Sigmoid colon (tissue), 7 donors: ENCODE measurements around the gene C16orf96. TPM values are rescaled to one million over a fixed set of nuclear protein-coding genes. Genes with fewer than 3 reads are reported as not detected.

ENCODE experiments used
- DNase-seq: peaks from one replicate; pipeline ENCODE4 v3.0.0-alpha.2; 2019
- H3K27ac ChIP-seq, 4 donors: fragments of 200-600 bp; sonication (generic); one replicate each; pipeline ENCODE4 v1.5.1; 2016 to 2019; ENCODE audit warnings: mild to moderate bottlenecking in 1 of 4
- H3K27me3 ChIP-seq, 3 donors: fragments of 200-600 bp; sonication (generic); one replicate each; pipeline ENCODE4 v1.5.1; 2019; ENCODE audit warnings: mild to moderate bottlenecking in 1 of 3
- H3K36me3 ChIP-seq, 4 donors: fragments of 200-600 bp; sonication (generic); one replicate each; pipeline ENCODE4 v1.5.1; 2016 to 2019
- H3K4me1 ChIP-seq, 4 donors: fragments of 200-600 bp; sonication (generic); one replicate each; pipeline ENCODE4 v1.5.1; 2017 to 2019
- H3K4me3 ChIP-seq, 4 donors: fragments of 200-600 bp; sonication (generic); one replicate each; pipeline ENCODE4 v1.5.1; 2017 to 2019; ENCODE audit warnings: mild to moderate bottlenecking in 2 of 4, moderate library complexity in 1 of 4
- H3K9me3 ChIP-seq, 4 donors: fragments of 200-600 bp in 3 of 4; sonication (generic) in 3 of 4; one replicate each; pipeline versions ENCODE4 v1.5.1 to v1.6.1; 2013 to 2019
- EP300 ChIP-seq, 4 donors: sonication (generic); formaldehyde crosslinking; IDR thresholded peaks; one replicate each; pipeline ENCODE4 v1.6.1; 2017; ENCODE audit warnings: antibody characterized with exemption in 4 of 4
- POLR2A ChIP-seq, 2 donors: fragments of 450-650 bp; IDR thresholded peaks; one replicate each; pipeline ENCODE4 v1.6.1; 2016; ENCODE audit warnings: antibody characterized with exemption in 2 of 2, mild to moderate bottlenecking in 2 of 2, moderate library complexity in 2 of 2
- POLR2AphosphoS5 ChIP-seq, 4 donors: sonication (generic); formaldehyde crosslinking; IDR thresholded peaks; one replicate each; pipeline ENCODE4 v1.6.1; 2017; ENCODE audit warnings: antibody characterized with exemption in 4 of 4
- WGBS, 2 donors: extraction: QIAGEN DNeasy Blood & Tissue Kit; methylation state at CpG; one replicate each; pipeline ENCODE4 v1.1.7; 2013; 5-methylcytosine and 5-hydroxymethylcytosine counted together
- intact Hi-C: fragments of 100-400 bp; cut with DNase I; formaldehyde crosslinking; loops from one replicate; pipeline ENCODE4 v1.15.1; 2023
- polyA plus RNA-seq, 3 donors: library from polyadenylated mRNA; stranded (reverse); fragments of 200-250 nt; gene quantifications; one replicate each; pipeline ENCODE4 v1.2.3, GENCODE V29; 2013
- small RNA-seq, 3 donors: library from RNA; depleted of rRNA; stranded (forward); fragments of <200 nt; gene quantifications; one replicate each; pipeline ENCODE3, GENCODE V24; 2016
- total RNA-seq, 4 donors: library from RNA; depleted of rRNA; stranded (reverse); fragments of >200 nt; gene quantifications; one replicate each; pipeline ENCODE4 v1.1.0, GENCODE V29; 2016
- TF ChIP-seq, protein P1 (sequence below), 4 experiments: fragments of 450-650 bp in 3 of 4; fragments of 200-600 bp in 1 of 4; IDR thresholded peaks; one replicate each; pipeline ENCODE4 v1.5.1; 2016 to 2019; ENCODE audit warnings: antibody characterized with exemption in 4 of 4, mild to moderate bottlenecking in 3 of 4, moderate library complexity in 2 of 4
- donor health status: healthy with polysubstance abuse.
- donor health status: Bipolar disorder and iron deficiency.
- donor health status: healthy.

C16orf96 gene
- total and polyA plus RNA-seq, 7 donors: under 0.01 to 0.16 (median 0.09) TPM; not detected in 4

DNA sequence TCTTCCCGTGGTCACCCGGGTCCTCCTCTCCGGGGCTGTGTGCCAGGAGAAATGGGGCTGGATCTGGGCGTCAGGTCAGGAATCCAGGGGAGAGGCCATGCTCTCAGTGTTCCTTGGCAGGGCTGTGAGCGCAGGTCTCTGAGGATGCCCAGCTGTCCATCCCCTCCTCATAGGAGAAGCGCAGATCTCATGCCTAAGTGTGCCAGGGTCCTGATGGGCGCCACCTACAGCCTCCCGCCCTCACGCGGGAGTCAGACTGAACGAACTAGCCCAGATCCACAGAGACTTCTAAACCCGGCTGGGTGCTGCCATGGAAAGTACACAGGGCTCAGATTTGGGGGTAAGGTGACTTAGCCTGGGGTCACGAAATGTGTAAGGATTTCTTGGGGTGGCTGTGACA is 92.8 kb downstream of the C16orf96 start:
- no peak for DNase-seq
- WGBS, 2 donors: 96% methylated on average over 13 of the region's 13 CpGs

DNA sequence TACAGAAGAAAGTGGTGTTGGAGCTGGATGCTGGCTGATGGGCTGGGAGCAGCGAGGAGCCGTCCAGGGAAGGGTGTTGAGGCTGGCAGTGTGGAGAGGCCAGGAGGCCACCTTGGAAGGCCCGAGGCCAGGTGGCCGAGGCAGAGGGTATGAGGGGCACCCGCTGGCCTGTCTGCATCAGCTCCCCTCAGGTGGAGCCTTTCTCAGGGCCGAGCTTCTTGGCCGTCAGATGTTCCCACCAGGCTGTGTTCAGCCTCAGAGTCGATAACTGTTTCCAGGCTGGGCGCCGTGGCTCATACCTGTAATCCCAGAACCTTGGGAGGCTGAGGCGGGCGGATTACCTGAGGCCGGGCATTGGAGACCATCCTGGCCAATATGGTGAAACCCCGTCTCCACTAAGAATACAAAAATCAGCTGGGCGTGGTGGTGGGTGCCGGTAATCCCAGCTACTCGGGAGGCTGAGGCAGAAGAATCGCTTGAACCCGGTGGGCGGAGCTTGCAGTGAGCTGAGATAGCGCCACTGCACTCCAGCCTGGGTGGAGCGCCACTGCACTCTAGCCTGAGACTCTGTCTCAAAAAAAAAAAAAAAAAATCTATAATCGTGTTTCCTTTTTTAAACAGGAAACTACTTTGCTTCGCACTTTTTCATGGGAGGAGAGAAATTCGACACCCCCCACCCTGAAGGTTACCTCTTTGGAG is 93.8 kb downstream of the C16orf96 start:
- H3K27me3 ChIP-seq: no peaks in the 10 kb centered on the region
- TF ChIP-seq, protein P1, sequence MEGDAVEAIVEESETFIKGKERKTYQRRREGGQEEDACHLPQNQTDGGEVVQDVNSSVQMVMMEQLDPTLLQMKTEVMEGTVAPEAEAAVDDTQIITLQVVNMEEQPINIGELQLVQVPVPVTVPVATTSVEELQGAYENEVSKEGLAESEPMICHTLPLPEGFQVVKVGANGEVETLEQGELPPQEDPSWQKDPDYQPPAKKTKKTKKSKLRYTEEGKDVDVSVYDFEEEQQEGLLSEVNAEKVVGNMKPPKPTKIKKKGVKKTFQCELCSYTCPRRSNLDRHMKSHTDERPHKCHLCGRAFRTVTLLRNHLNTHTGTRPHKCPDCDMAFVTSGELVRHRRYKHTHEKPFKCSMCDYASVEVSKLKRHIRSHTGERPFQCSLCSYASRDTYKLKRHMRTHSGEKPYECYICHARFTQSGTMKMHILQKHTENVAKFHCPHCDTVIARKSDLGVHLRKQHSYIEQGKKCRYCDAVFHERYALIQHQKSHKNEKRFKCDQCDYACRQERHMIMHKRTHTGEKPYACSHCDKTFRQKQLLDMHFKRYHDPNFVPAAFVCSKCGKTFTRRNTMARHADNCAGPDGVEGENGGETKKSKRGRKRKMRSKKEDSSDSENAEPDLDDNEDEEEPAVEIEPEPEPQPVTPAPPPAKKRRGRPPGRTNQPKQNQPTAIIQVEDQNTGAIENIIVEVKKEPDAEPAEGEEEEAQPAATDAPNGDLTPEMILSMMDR (IDR thresholded peaks at IDR 0.05): no peak
- TF ChIP-seq EP300 (IDR thresholded peaks at IDR 0.05): no peak
- no peak for TF ChIP-seq POLR2AphosphoS5 (IDR thresholded peaks at IDR 0.05)
- TF ChIP-seq POLR2A (IDR thresholded peaks at IDR 0.05): no peak
- intact Hi-C loops: no loop called here
- no peak overlapping the region for H3K27ac ChIP-seq
- peaks cover 10 to 65% (median 28%) of the 10 kb centered on the region in 4 donors for H3K36me3 ChIP-seq
- no peaks in the 10 kb centered on the region for H3K4me1 ChIP-seq
- H3K4me3 ChIP-seq: no peak overlapping the region
- WGBS, 2 donors: 90 to 92% methylated on average over 25 of the region's 25 CpGs
- no peaks in the 10 kb centered on the region for H3K9me3 ChIP-seq
- DNase-seq: no peak

More for the DNA sequence above, 92.8 kb downstream of the C16orf96 start:
- Histone ChIP-seq H3K4me3 (no peak overlapping the region), H3K9me3 (no peaks in the 10 kb centered on the region), H3K27me3 (no peaks in the 10 kb centered on the region), H3K4me1 (no peaks in the 10 kb centered on the region), H3K36me3 (peaks cover 10 to 56% (median 25%) of the 10 kb centered on the region in 4 donors), H3K27ac (no peak overlapping the region)
- TF ChIP-seq POLR2AphosphoS5 (IDR thresholded peaks at IDR 0.05) (no peak), EP300 (IDR thresholded peaks at IDR 0.05) (no peak), POLR2A (IDR thresholded peaks at IDR 0.05) (no peak)
- TF ChIP-seq, protein P1 (IDR thresholded peaks at IDR 0.05): no peak
- intact Hi-C loops: no loop called here

Small RNAs within 50 kb of the gene (small RNA-seq; reads per million reads assigned to genes)
- gene RN7SL850P: 0 reads per million in 3 donors

Other genes with a start within 250 kb of the C16orf96 start
- 10 to 100 TPM in 1 of 4 donors, 1 to 10 TPM in 3; 5.4 to 11.9 (median 5.7) TPM for gene GLIS2, start 240.3 kb upstream of the C16orf96 start, total RNA-seq
- 1 to 10 TPM in 2 of 3 donors, under 1 TPM in 1; 0.69 to 4.0 (median 1.8) TPM for gene GLIS2, start 240.3 kb upstream of the C16orf96 start, polyA plus RNA-seq
- gene PAM16, start 205.0 kb upstream of the C16orf96 start, total RNA-seq: 10 to 100 TPM; 36.7 to 52.7 (median 43.6) TPM
- 10 to 100 TPM; 36.0 to 57.0 (median 49.0) TPM for gene PAM16, start 205.0 kb upstream of the C16orf96 start, polyA plus RNA-seq
- gene VASN, start 184.5 kb upstream of the C16orf96 start, total RNA-seq: 10 to 100 TPM in 1 of 4 donors, 1 to 10 TPM in 3; 7.1 to 10.2 (median 8.3) TPM
- gene VASN, start 184.5 kb upstream of the C16orf96 start, polyA plus RNA-seq: 1 to 10 TPM in 2 of 3 donors, under 1 TPM in 1; 0.46 to 4.2 (median 2.4) TPM
- gene CORO7, start 139.7 kb upstream of the C16orf96 start, total RNA-seq: 10 to 100 TPM; 10.0 to 34.6 (median 19.1) TPM
- 10 to 100 TPM; 10.8 to 43.4 (median 12.5) TPM for gene CORO7, start 139.7 kb upstream of the C16orf96 start, polyA plus RNA-seq
- 10 to 100 TPM; 41.3 to 47.4 (median 44.4) TPM for gene DNAJA3, start 130.5 kb upstream of the C16orf96 start, total RNA-seq
- 10 to 100 TPM; 28.2 to 53.3 (median 35.6) TPM for gene DNAJA3, start 130.5 kb upstream of the C16orf96 start, polyA plus RNA-seq
- gene NMRAL1, start 81.7 kb upstream of the C16orf96 start, total RNA-seq: 10 to 100 TPM; 24.8 to 62.3 (median 47.0) TPM
- gene NMRAL1, start 81.7 kb upstream of the C16orf96 start, polyA plus RNA-seq: 10 to 100 TPM; 29.4 to 52.7 (median 46.8) TPM
- 10 to 100 TPM; 29.9 to 37.1 (median 32.0) TPM for gene HMOX2, start 79.9 kb upstream of the C16orf96 start, total RNA-seq
- gene HMOX2, start 79.9 kb upstream of the C16orf96 start, polyA plus RNA-seq: 10 to 100 TPM; 57.7 to 77.2 (median 62.1) TPM
- gene CDIP1, start 17.6 kb upstream of the C16orf96 start, total RNA-seq: 10 to 100 TPM; 12.8 to 22.4 (median 18.6) TPM
- gene CDIP1, start 17.6 kb upstream of the C16orf96 start, polyA plus RNA-seq: 10 to 100 TPM; 10.8 to 16.2 (median 16.1) TPM
- gene UBALD1, start 58.5 kb downstream of the C16orf96 start, total RNA-seq: 10 to 100 TPM in 3 of 4 donors, 1 to 10 TPM in 1; 7.6 to 20.2 (median 14.1) TPM
- gene UBALD1, start 58.5 kb downstream of the C16orf96 start, polyA plus RNA-seq: 10 to 100 TPM; 10.4 to 22.9 (median 12.6) TPM
- 10 to 100 TPM; 18.4 to 37.9 (median 31.0) TPM for gene MGRN1, start 68.5 kb downstream of the C16orf96 start, total RNA-seq
- 10 to 100 TPM; 16.8 to 34.5 (median 23.4) TPM for gene MGRN1, start 68.5 kb downstream of the C16orf96 start, polyA plus RNA-seq
- gene NUDT16L1, start 137.2 kb downstream of the C16orf96 start, total RNA-seq: 10 to 100 TPM; 16.6 to 21.8 (median 18.6) TPM
- gene NUDT16L1, start 137.2 kb downstream of the C16orf96 start, polyA plus RNA-seq: 10 to 100 TPM; 53.7 to 75.1 (median 61.9) TPM
- gene ANKS3, start 177.9 kb downstream of the C16orf96 start, total RNA-seq: 10 to 100 TPM; 20.3 to 30.7 (median 23.8) TPM
- gene ANKS3, start 177.9 kb downstream of the C16orf96 start, polyA plus RNA-seq: 10 to 100 TPM in 1 of 3 donors, 1 to 10 TPM in 2; 3.9 to 20.8 (median 9.6) TPM
- gene DNAAF8, start 178.2 kb downstream of the C16orf96 start, total RNA-seq: under 1 TPM; 0.14 to 0.83 (median 0.43) TPM
- 1 to 10 TPM in 1 of 3 donors, under 1 TPM in 2; 0.60 to 1.2 (median 0.73) TPM for gene DNAAF8, start 178.2 kb downstream of the C16orf96 start, polyA plus RNA-seq
- gene ZNF500, start 210.8 kb downstream of the C16orf96 start, total RNA-seq: 10 to 100 TPM; 10.2 to 14.4 (median 12.8) TPM
- 10 to 100 TPM in 1 of 3 donors, 1 to 10 TPM in 2; 4.2 to 11.7 (median 5.1) TPM for gene ZNF500, start 210.8 kb downstream of the C16orf96 start, polyA plus RNA-seq
- not detected for gene SEPTIN12, start 232.0 kb downstream of the C16orf96 start, total RNA-seq
- gene SEPTIN12, start 232.0 kb downstream of the C16orf96 start, polyA plus RNA-seq: 1 to 10 TPM in 1 of 3 donors, not detected in 2; 2.5 TPM
- not detected for gene SMIM22, start 239.0 kb downstream of the C16orf96 start, total RNA-seq
- gene SMIM22, start 239.0 kb downstream of the C16orf96 start, polyA plus RNA-seq: 1,000 to 10,000 TPM in 2 of 3 donors, 100 to 1,000 TPM in 1; 848 to 2,006 (median 1,963) TPM
- 10 to 100 TPM; 47.9 to 72.8 (median 58.3) TPM for gene ROGDI, start 246.3 kb downstream of the C16orf96 start, total RNA-seq
- gene ROGDI, start 246.3 kb downstream of the C16orf96 start, polyA plus RNA-seq: 10 to 100 TPM; 23.4 to 46.7 (median 25.2) TPM